H1 (cell line): ENCODE data around the gene CPXM2. TPM values are rescaled to one million over a fixed set of nuclear protein-coding genes. Genes with fewer than 3 reads are reported as not detected.

Experiments used
- CTCF ChIA-PET: fragments of 300-600 bp; sonication (Branson Sonifier 250); formaldehyde crosslinking; loops from one replicate; lab custom pipeline; 2021; ENCODE audit not compliant: partially characterized antibody; lab: Charles Lee
- POLR2A ChIA-PET: fragments of 300-600 bp; sonication (Branson Sonifier 250); formaldehyde crosslinking; loops from one replicate; lab custom pipeline; 2021; ENCODE audit warnings: inconsistent platforms; ENCODE audit not compliant: partially characterized antibody; lab: Charles Lee
- DNase-seq, 2 experiments: peaks; one replicate each; pipeline versions ENCODE4 v3.0.0 to v3.0.0-alpha.2; 2010 to 2022; ENCODE audit warnings: low spot score in 2 of 2, low read depth in 1 of 2, mixed read lengths in 1 of 2
- FAIRE-seq: peaks from 2 replicates; lab custom pipeline; 2011; peaks lifted over from hg19 to GRCh38; lab: Jason Lieb, UNC
- H2AFZ ChIP-seq: 2 replicates; pipeline ENCODE4 v1.8.1; 2012; ENCODE audit warnings: low read length, inconsistent platforms
- H2AK5ac ChIP-seq: 2 replicates; pipeline ENCODE4 v1.6.1; 2013; ENCODE audit warnings: low read depth, low read length
- H2BK120ac ChIP-seq: replicated peaks from 2 replicates; pipeline ENCODE3; 2013; ENCODE audit warnings: low read depth, low read length, inconsistent platforms
- H2BK12ac ChIP-seq: 2 replicates; pipeline ENCODE4 v1.6.1; 2013; ENCODE audit warnings: low read depth, low read length
- H2BK15ac ChIP-seq: 2 replicates; pipeline ENCODE4 v1.6.1; 2013; ENCODE audit warnings: low read length
- H2BK20ac ChIP-seq: 2 replicates; pipeline ENCODE4 v1.6.1; 2013; ENCODE audit warnings: low read length
- H2BK5ac ChIP-seq: 2 replicates; pipeline ENCODE4 v1.6.1; 2013; ENCODE audit warnings: low read depth, low read length
- H3K14ac ChIP-seq: 2 replicates; pipeline ENCODE4 v1.6.1; 2013; ENCODE audit warnings: inconsistent platforms; ENCODE audit not compliant: insufficient read length
- H3K18ac ChIP-seq: 2 replicates; pipeline ENCODE4 v1.6.1; 2013; ENCODE audit warnings: low read length; ENCODE audit errors: extremely low read depth
- H3K23ac ChIP-seq: 2 replicates; pipeline ENCODE4 v1.6.1; 2013; ENCODE audit warnings: inconsistent platforms; ENCODE audit not compliant: insufficient read length
- H3K23me2 ChIP-seq: 2 replicates; pipeline ENCODE4 v1.6.1; 2013; ENCODE audit warnings: low read depth, low read length
- H3K27ac ChIP-seq: 2 replicates; pipeline ENCODE4 v1.6.1; 2011; ENCODE audit warnings: low read depth, low read length, inconsistent platforms
- H3K27me3 ChIP-seq, 4 experiments: replicated peaks in 1 of 4; 1 replicate in 1 of 4; 2 replicates in 3 of 4; pipeline versions ENCODE4 v1.6.1 to v1.8.1; 2011 to 2013; ENCODE audit warnings: low read length in 3 of 4, mild to moderate bottlenecking in 3 of 4, inconsistent platforms in 2 of 4, mixed read lengths in 2 of 4, moderate library complexity in 1 of 4; ENCODE audit not compliant: control insufficient read depth in 3 of 4, insufficient read depth in 3 of 4; ENCODE audit errors: extremely low read depth in 1 of 4
- H3K36me3 ChIP-seq, 4 experiments: 2 replicates each; pipeline versions ENCODE4 v1.6.1 to v1.8.1; 2011 to 2013; ENCODE audit warnings: mild to moderate bottlenecking in 4 of 4, low read length in 3 of 4, moderate library complexity in 2 of 4, control low read depth in 1 of 4, inconsistent platforms in 1 of 4; ENCODE audit not compliant: insufficient read depth in 4 of 4, control insufficient read depth in 2 of 4
- H3K4ac ChIP-seq: replicated peaks from 2 replicates; pipeline ENCODE3; 2013; ENCODE audit warnings: low read length, low read depth, mixed read lengths, inconsistent platforms; ENCODE audit not compliant: insufficient read length
- H3K4me1 ChIP-seq, 4 experiments: replicated peaks in 1 of 4; 1 replicate in 1 of 4; 2 replicates in 3 of 4; pipeline versions ENCODE4 v1.6.1 to v1.8.1; 2011 to 2013; ENCODE audit warnings: low read length in 3 of 4, inconsistent platforms in 2 of 4, mixed read lengths in 1 of 4; ENCODE audit not compliant: insufficient read depth in 4 of 4, control insufficient read depth in 3 of 4
- H3K4me2 ChIP-seq, 2 experiments: 2 replicates each; pipeline versions ENCODE4 v1.6.1 to v1.8.1; 2011 to 2013; ENCODE audit warnings: low read depth in 2 of 2, low read length in 2 of 2, control low read depth in 1 of 2, inconsistent platforms in 1 of 2, mild to moderate bottlenecking in 1 of 2; ENCODE audit not compliant: insufficient read depth in 1 of 2
- H3K4me3 ChIP-seq, 4 experiments: fragments of 200-600, 300-600 bp in 1 of 4; sonication (generic), shearing (Covaris generic), sonication (Bioruptor Twin) in 1 of 4; 2 replicates each; pipeline versions ENCODE4 v1.5.1 to v1.8.1; 2011 to 2016; ENCODE audit warnings: low read length in 4 of 4, low read depth in 3 of 4, control low read depth in 2 of 4, inconsistent platforms in 2 of 4, mild to moderate bottlenecking in 2 of 4, mixed read lengths in 1 of 4, moderate library complexity in 1 of 4; ENCODE audit not compliant: insufficient read depth in 2 of 4; ENCODE audit errors: extremely low read depth in 1 of 4
- H3K56ac ChIP-seq: replicated peaks from 2 replicates; pipeline ENCODE3; 2013; ENCODE audit warnings: low read depth, mild to moderate bottlenecking, mixed read lengths, low read length, inconsistent platforms; ENCODE audit not compliant: insufficient read length
- H3K79me1 ChIP-seq: 2 replicates; pipeline ENCODE4 v1.6.1; 2013; ENCODE audit warnings: low read depth, low read length, control low read depth
- H3K79me2 ChIP-seq, 2 experiments: 2 replicates each; pipeline versions ENCODE4 v1.6.1 to v1.8.1; 2012 to 2013; ENCODE audit warnings: low read length in 2 of 2, mild to moderate bottlenecking in 2 of 2, inconsistent platforms in 1 of 2; ENCODE audit not compliant: insufficient read depth in 2 of 2, control insufficient read depth in 1 of 2
- H3K9ac ChIP-seq, 4 experiments: replicated peaks in 1 of 4; 1 replicate in 1 of 4; 2 replicates in 3 of 4; pipeline versions ENCODE4 v1.6.1 to v1.8.1; 2011 to 2013; ENCODE audit warnings: low read depth in 3 of 4, low read length in 3 of 4, control low read depth in 2 of 4, mild to moderate bottlenecking in 2 of 4, moderate library complexity in 2 of 4, inconsistent platforms in 1 of 4; ENCODE audit errors: extremely low read depth in 1 of 4
- H3K9me3 ChIP-seq, 2 experiments: 2 replicates each; pipeline versions ENCODE4 v1.6.1 to v1.8.1; 2012 to 2013; ENCODE audit warnings: mild to moderate bottlenecking in 2 of 2, moderate library complexity in 2 of 2, control low read depth in 1 of 2, inconsistent platforms in 1 of 2, low read depth in 1 of 2, low read length in 1 of 2, mixed read lengths in 1 of 2; ENCODE audit not compliant: insufficient read depth in 2 of 2
- H4K20me1 ChIP-seq, 2 experiments: replicated peaks in 1 of 2; 2 replicates each; pipeline versions ENCODE3 to v1.8.1; 2011 to 2013; ENCODE audit warnings: inconsistent platforms in 2 of 2, low read length in 2 of 2, mild to moderate bottlenecking in 1 of 2; ENCODE audit not compliant: insufficient read depth in 2 of 2, control insufficient read depth in 1 of 2
- H4K5ac ChIP-seq: 2 replicates; pipeline ENCODE4 v1.6.1; 2013; ENCODE audit warnings: low read length, low read depth, mixed read lengths, inconsistent platforms; ENCODE audit not compliant: insufficient read length
- H4K8ac ChIP-seq: 2 replicates; pipeline ENCODE4 v1.8.0; 2013; ENCODE audit warnings: mild to moderate bottlenecking, moderate library complexity, low read length, inconsistent platforms; ENCODE audit not compliant: insufficient read depth; ENCODE audit errors: extremely low read depth
- H4K91ac ChIP-seq: replicated peaks from 2 replicates; pipeline ENCODE3; 2013; ENCODE audit warnings: low read length, mixed read lengths, inconsistent platforms; ENCODE audit not compliant: insufficient read length
- RNF2 ChIP-seq: fragments of 200-900, 300-1000 bp; sonication (generic); IDR thresholded peaks from 2 replicates; pipeline ENCODE4 v1.7.1; 2016; ENCODE audit warnings: borderline replicate concordance, low read depth, mild to moderate bottlenecking, antibody characterized with exemption, low read length; ENCODE audit not compliant: poor library complexity, severe bottlenecking; ENCODE audit errors: missing control alignments
- WGBS, 2 experiments: shearing (Covaris generic) in 1 of 2; methylation state at CpG; one replicate each; pipeline versions ENCODE4 v1.1.6 to v1.1.7; 2013 to 2015; ENCODE audit warnings: low lambda C conversion rate in 2 of 2, mixed read lengths in 2 of 2, inconsistent platforms in 1 of 2, low coverage in 1 of 2, missing lambda C conversion rate in 1 of 2; ENCODE audit not compliant: insufficient replicate concordance in 2 of 2, insufficient coverage in 1 of 2, insufficient read length in 1 of 2; ENCODE audit errors: extremely low coverage in 1 of 2, missing lambda C conversion rate in 1 of 2; 5-methylcytosine and 5-hydroxymethylcytosine counted together
- polyA plus RNA-seq, 7 experiments: library from polyadenylated mRNA; depleted of rRNA in 3 of 7; stranded (reverse) in 5 of 7; unstranded in 2 of 7; fragments of >200 nt in 5 of 7; fragments of 200-250 nt in 2 of 7; gene quantifications; 1 replicate in 5 of 7; 2 replicates in 1 of 7; 4 replicates in 1 of 7; pipeline versions ENCODE4 v1.2.1 to v1.2.3, GENCODE V29; 2011 to 2013; ENCODE audit warnings: missing spikeins in 2 of 7, mixed read lengths in 2 of 7
- total RNA-seq: library from RNA; stranded (reverse); fragmentation: NEBNext Ultra II Directional; extraction: Animal tissue kit (Norgen Biotek cat#: 25700); gene quantifications from 2 replicates; pipeline ENCODE4 v1.2.1, GENCODE V29; 2021

CPXM2 gene
- total and polyA plus RNA-seq, 2 of the 8 experiments (the other 6 are each of a cell fraction or from before 2014, with no cell fraction given), result 2.4 to 2.9 TPM

DNA sequence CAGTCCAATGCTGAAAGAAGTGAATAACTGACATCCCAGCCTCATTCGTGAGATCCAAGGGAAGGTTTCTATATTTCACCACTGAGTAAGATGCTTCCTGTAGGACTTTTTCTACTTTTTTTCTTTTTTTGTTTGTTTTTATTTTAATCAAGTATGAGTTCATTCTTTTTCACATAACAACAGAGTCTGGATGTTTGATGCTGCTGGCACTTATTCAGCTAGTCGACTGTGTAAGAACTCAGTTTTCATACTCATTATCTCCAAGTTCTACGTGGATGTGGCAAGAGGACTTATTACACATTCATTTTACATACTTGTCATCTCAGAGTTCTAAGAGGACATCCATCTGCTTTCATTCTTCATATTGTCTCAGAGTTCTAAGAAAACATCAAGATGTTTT lies 86.9 kb downstream of the CPXM2 start:
- Histone ChIP-seq H2BK15ac (no peak overlapping the region), H2BK120ac (no peak overlapping the region), H3K4me1 (peaks cover 0 to 8% (median 5%) of the 10 kb centered on the region in 4 experiments; a peak in 3 of 7 replicates), H2AK5ac (no peak overlapping the region), H2AFZ (no peak overlapping the region), H3K9ac (no peak overlapping the region), H3K14ac (no peak overlapping the region), H4K91ac (no peak overlapping the region), H3K23me2 (no peaks in the 10 kb centered on the region), H3K27ac (no peak overlapping the region), H3K18ac (no peak overlapping the region), H3K56ac (no peak overlapping the region), H3K4ac (no peak overlapping the region), H3K9me3 (no peaks in the 10 kb centered on the region), H2BK5ac (no peak overlapping the region), H2BK12ac (no peak overlapping the region), H4K20me1 (no peaks in the 10 kb centered on the region), H3K36me3 (no peaks in the 10 kb centered on the region), H3K4me3 (no peak overlapping the region), H4K5ac (no peak overlapping the region), H3K23ac (no peak overlapping the region), H4K8ac (no peak overlapping the region), H3K4me2 (no peak overlapping the region), H3K79me2 (no peaks in the 10 kb centered on the region), H3K27me3 (no peaks in the 10 kb centered on the region), H3K79me1 (no peaks in the 10 kb centered on the region), H2BK20ac (no peak overlapping the region)
- TF ChIP-seq RNF2, result no peak
- WGBS, 2 experiments, result 84% methylated on average over 3 of the region's 3 CpGs; no CpG with 5 or more reads in 1 of the 2 experiments
- ChIA-PET POLR2A (no interaction called here), CTCF (no interaction called here)
- DNase-seq (no peak), FAIRE-seq (no peak)
